A549 (cell line): ENCODE data around the gene HIGD1C. TPM values are rescaled to one million over a fixed set of nuclear protein-coding genes. Genes with fewer than 3 reads are reported as not detected.
"Not testable (repeated sequence)": the region's sequence is repeated elsewhere in the genome, so short reads cannot be mapped to it uniquely, and the experiment has no call there.

Source experiments
- ATAC-seq, 2 experiments: fragments of 200-7000 bp in 1 of 2; fragments of >200 bp in 1 of 2; cut with Nextera tagmentation in 1 of 2; cut with Tn5 transposase in 1 of 2; 3 replicates each; pipeline versions ENCODE4 v1.8.0 to v1.9.1; 2018 to 2020; ENCODE audit warnings: mild to moderate bottlenecking in 1 of 2, moderate library complexity in 1 of 2
- CTCF ChIA-PET: fragments of 300-600 bp; sonication (Branson Sonifier 250); formaldehyde crosslinking; extraction: SDS; loops from one replicate; lab custom pipeline; 2021; ENCODE audit warnings: antibody characterized with exemption, inconsistent platforms; lab: Yijun Ruan, JAX
- POLR2A ChIA-PET: fragments of 350-600 bp; formaldehyde crosslinking; extraction: SDS; loops from one replicate; lab custom pipeline; 2021; ENCODE audit warnings: antibody characterized with exemption, inconsistent platforms; lab: Yijun Ruan, JAX
- DNase-seq, 2 experiments: peaks; one replicate each; pipeline versions ENCODE4 v3.0.0 to v3.0.0-alpha.2; 2011 to 2016; ENCODE audit warnings: low read depth in 1 of 2, low spot score in 1 of 2
- FAIRE-seq: peaks from 2 replicates; lab custom pipeline; 2011; peaks lifted over from hg19 to GRCh38; lab: Jason Lieb, UNC
- H3K27ac ChIP-seq, 2 experiments: fragments of >200 bp; sonication (Bioruptor Twin); formaldehyde crosslinking; 3 replicates each; pipeline ENCODE4 v1.5.1; 2016 to 2017
- H3K4me1 ChIP-seq: fragments of >200 bp; sonication (Bioruptor Twin); formaldehyde crosslinking; 3 replicates; pipeline ENCODE4 v1.6.1; 2016
- H3K4me2 ChIP-seq: fragments of >200 bp; sonication (Bioruptor Twin); formaldehyde crosslinking; 3 replicates; pipeline ENCODE4 v1.6.1; 2016
- H3K4me3 ChIP-seq: fragments of >200 bp; sonication (Bioruptor Twin); formaldehyde crosslinking; 3 replicates; pipeline ENCODE4 v1.5.1; 2016
- H3K9me3 ChIP-seq: fragments of >200 bp; sonication (Bioruptor Twin); formaldehyde crosslinking; 3 replicates; pipeline ENCODE4 v1.6.1; 2016
- CBX8 ChIP-seq: fragments of 200-600 bp; sonication (generic); IDR thresholded peaks from 2 replicates; pipeline ENCODE4 v1.6.1; 2016
- CEBPB ChIP-seq, 2 experiments: fragments of >200 bp in 1 of 2; sonication (Bioruptor Twin) in 1 of 2; formaldehyde crosslinking in 1 of 2; IDR thresholded peaks; 2 replicates each; pipeline ENCODE4 v1.6.1; 2012 to 2016
- CHD2 ChIP-seq: fragments of 150-350 bp; IDR thresholded peaks from 2 replicates; pipeline ENCODE4 v1.6.1; 2014; ENCODE audit warnings: low read length; ENCODE audit not compliant: partially characterized antibody
- CTCF ChIP-seq: fragments of >200 bp; sonication (Bioruptor Twin); formaldehyde crosslinking; IDR thresholded peaks from 3 replicates; pipeline ENCODE4 v1.5.1; 2016
- ELK1 ChIP-seq: fragments of 150-350 bp; IDR thresholded peaks from 2 replicates; pipeline ENCODE4 v1.6.1; 2014; ENCODE audit warnings: low read depth, mild to moderate bottlenecking, low read length
- FOSB ChIP-seq: fragments of 250-450 bp; sonication (Bioruptor Pico); IDR thresholded peaks from 2 replicates; pipeline ENCODE4 v1.5.0; 2020; ENCODE audit warnings: mild to moderate bottlenecking, moderate library complexity
- FOSL2 ChIP-seq, 2 experiments: fragments of 450-650 bp in 1 of 2; fragments of >200 bp in 1 of 2; sonication (Bioruptor Twin) in 1 of 2; formaldehyde crosslinking; IDR thresholded peaks; 2 replicates each; pipeline versions ENCODE4 v1.5.0 to v1.6.1; 2016 to 2020; ENCODE audit warnings: mild to moderate bottlenecking in 1 of 2, moderate library complexity in 1 of 2
- HEYL ChIP-seq: fragments of 250-450 bp; sonication (Bioruptor Pico); IDR thresholded peaks from 2 replicates; pipeline ENCODE4 v1.8.0; 2021; ENCODE audit warnings: mild to moderate bottlenecking, moderate library complexity
- JUN ChIP-seq, 2 experiments: fragments of >200 bp; sonication (Bioruptor Twin); formaldehyde crosslinking; IDR thresholded peaks; 2 replicates in 1 of 2; 3 replicates in 1 of 2; pipeline ENCODE4 v1.6.1; 2016 to 2017
- KDM1A ChIP-seq: fragments of 200-600 bp; sonication (generic); IDR thresholded peaks from 2 replicates; pipeline ENCODE4 v1.6.1; 2016; ENCODE audit warnings: low read depth, mild to moderate bottlenecking
- MYC ChIP-seq: IDR thresholded peaks from 2 replicates; pipeline ENCODE4 v1.6.1; 2012; ENCODE audit warnings: mild to moderate bottlenecking, inconsistent platforms, low read length, improper control_type of control experiment, borderline replicate concordance
- NFE2L2 ChIP-seq: fragments of 150-350 bp; conservative IDR thresholded peaks from 2 replicates; pipeline ENCODE4 v1.6.1; 2014; ENCODE audit warnings: low read length
- NPAS2 ChIP-seq: fragments of 250-450 bp; sonication (Bioruptor Pico); IDR thresholded peaks from 2 replicates; pipeline ENCODE4 v1.8.0; 2022; ENCODE audit warnings: mild to moderate bottlenecking, moderate library complexity, borderline replicate concordance
- NR3C1 ChIP-seq: fragments of >200 bp; sonication (Bioruptor Twin); formaldehyde crosslinking; IDR thresholded peaks from 3 replicates; pipeline ENCODE4 v1.6.1; 2017
- POLR2A ChIP-seq: IDR thresholded peaks from 2 replicates; pipeline ENCODE4 v1.6.1; 2012; ENCODE audit warnings: mild to moderate bottlenecking, low read length
- POLR2AphosphoS2 ChIP-seq: conservative IDR thresholded peaks from 2 replicates; pipeline ENCODE4 v1.6.1; 2012; ENCODE audit warnings: low read length, improper control_type of control experiment, inconsistent platforms
- RFX5 ChIP-seq: fragments of 450-650 bp; IDR thresholded peaks from 2 replicates; pipeline ENCODE4 v1.7.1; 2014; ENCODE audit warnings: antibody characterized with exemption, mild to moderate bottlenecking, moderate library complexity
- RNF2 ChIP-seq: fragments of 200-600 bp; sonication (generic); IDR thresholded peaks from 2 replicates; pipeline ENCODE4 v1.6.1; 2016; ENCODE audit warnings: low read depth, mild to moderate bottlenecking, antibody characterized with exemption, moderate library complexity, borderline replicate concordance
- TFCP2L1 ChIP-seq: fragments of 250-450 bp; sonication (Bioruptor Pico); IDR thresholded peaks from 2 replicates; pipeline ENCODE4 v1.5.0; 2021; ENCODE audit warnings: mild to moderate bottlenecking
- USF2 ChIP-seq: fragments of 450-650 bp; IDR thresholded peaks from 2 replicates; pipeline ENCODE4 v1.6.1; 2014; ENCODE audit warnings: antibody characterized with exemption
- ZC3H11A ChIP-seq: fragments of 450-650 bp; IDR thresholded peaks from 2 replicates; pipeline ENCODE4 v1.6.1; 2014; ENCODE audit warnings: antibody characterized with exemption, mild to moderate bottlenecking
- ZFP36 ChIP-seq: fragments of 450-650 bp; IDR thresholded peaks from 2 replicates; pipeline ENCODE4 v1.6.1; 2014; ENCODE audit warnings: borderline replicate concordance; ENCODE audit not compliant: partially characterized antibody
- WGBS: methylation state at CpG from one replicate; pipeline ENCODE4 v1.1.6; 2017; ENCODE audit errors: missing lambda C conversion rate; 5-methylcytosine and 5-hydroxymethylcytosine counted together
- polyA minus RNA-seq: library from RNA; depleted of rRNA, polyadenylated mRNA; stranded (reverse); fragments of >200 nt; gene quantifications from 2 replicates; pipeline ENCODE4 v1.2.3, GENCODE V29; 2011; rRNA and poly(A)+ RNA removed
- polyA plus RNA-seq, 4 experiments: library from polyadenylated mRNA; depleted of rRNA in 3 of 4; stranded (reverse); fragments of >200 nt; fragmentation: RNase III in 1 of 4; extraction: RNeasy Plus Mini Kit Qiagen cat#74134 plus additional on column Dnase treatment in 1 of 4; gene quantifications; 2 replicates in 3 of 4; 3 replicates in 1 of 4; pipeline ENCODE4 v1.2.3, GENCODE V29; 2011 to 2017

Gene HIGD1C
- polyA plus RNA-seq (2011; rRNA removed) (not detected in 2 replicates), polyA plus RNA-seq (2017; fragmentation: RNase III; extraction: RNeasy Plus Mini Kit Qiagen cat#74134 plus additional on column Dnase treatment) (not detected in 3 replicates), polyA minus RNA-seq (not detected in 2 replicates)
- polyA plus RNA-seq (2012; cell fraction: cytosol; rRNA removed), result not detected in 2 replicates
- polyA plus RNA-seq (2012; cell fraction: nucleus; rRNA removed), result not detected in 2 replicates

DNA sequence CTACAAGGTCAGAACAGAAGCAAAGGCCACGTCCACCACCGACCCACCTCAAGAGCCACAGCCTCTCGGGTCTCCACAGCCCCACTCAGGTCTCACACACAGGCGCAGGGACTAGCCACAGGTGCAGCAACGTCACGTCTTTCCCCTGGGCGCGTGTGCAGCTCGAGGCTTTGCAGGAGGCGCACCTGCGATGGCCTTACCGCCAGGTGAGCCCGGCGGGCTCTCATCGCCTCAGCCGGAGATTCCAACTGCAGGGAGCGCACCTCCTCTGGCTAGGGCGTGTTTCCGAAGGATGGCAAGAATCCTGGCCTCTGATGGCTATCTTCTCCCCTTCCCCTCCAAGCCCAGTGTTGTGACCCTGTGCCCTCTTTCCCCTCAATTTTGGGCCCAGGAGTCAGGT, at the start of gene HIGD1C:
HIGD1C (plus strand) TSS at position 35 of the 400 bp plus-strand sequence. CDS start 1,455 bp downstream, outside the sequence.
- ChIA-PET POLR2A (no interaction called here), CTCF (no interaction called here)
- TF ChIP-seq HEYL (CRISPR knock-in tag), result no peak
- no peak for TF ChIP-seq ZC3H11A
- no peak for TF ChIP-seq POLR2AphosphoS2
- TF ChIP-seq TFCP2L1, result no peak
- TF ChIP-seq FOSL2 (IDR thresholded peaks at IDR 0.05), result no peak
- TF ChIP-seq FOSL2 (CRISPR knock-in tag; IDR thresholded peaks at IDR 0.05), result no peak
- TF ChIP-seq USF2, result no peak
- no peak for TF ChIP-seq CHD2
- TF ChIP-seq JUN (IDR thresholded peaks at IDR 0.05), result no peak
- TF ChIP-seq CEBPB (IDR thresholded peaks at IDR 0.05), result no peak
- TF ChIP-seq ZFP36, result no peak
- TF ChIP-seq NPAS2, result no peak
- TF ChIP-seq KDM1A, result no peak
- Histone ChIP-seq H3K27ac (no peak within 1 kb of the TSS), H3K4me3 (no peak within 1 kb of the TSS), H3K4me2 (no peak within 1 kb of the TSS), H3K4me1 (no peaks in the 10 kb centered on the region), H3K9me3 (no peaks in the 10 kb centered on the region)
- no peak for FAIRE-seq
- 94% methylated on average over 17 of the region's 19 CpGs for WGBS
- no peak for DNase-seq
- ATAC-seq, result no peak; a peak in 2 of 6 replicates

GRCh38 chr12:50908479-50908878, 43.9 kb upstream of the HIGD1C start:
- H3K4me2 ChIP-seq, FAIRE-seq, H3K4me3 ChIP-seq, POLR2A ChIA-PET, H3K9me3 ChIP-seq, DNase-seq, H3K4me1 ChIP-seq, H3K27ac ChIP-seq, ATAC-seq: not testable (repeated sequence)
- CTCF ChIA-PET, result interaction anchor here (0.6 kb wide), 1 partner anchor 53 kb away, joined by 3 read pairs; no protein-coding TSS in a partner anchor
- 54% methylated on average over 5 of the region's 5 CpGs for WGBS

- POLR2A ChIA-PET, CTCF ChIA-PET, ATAC-seq, H3K4me1 ChIP-seq, FAIRE-seq, H3K27ac ChIP-seq, H3K9me3 ChIP-seq, H3K4me2 ChIP-seq, H3K4me3 ChIP-seq, DNase-seq: not testable (repeated sequence)
- 36% methylated on average over 6 of the region's 6 CpGs for WGBS
These were observed 40.0 kb upstream of the HIGD1C start for GRCh38 chr12:50912361-50912760.

DNA sequence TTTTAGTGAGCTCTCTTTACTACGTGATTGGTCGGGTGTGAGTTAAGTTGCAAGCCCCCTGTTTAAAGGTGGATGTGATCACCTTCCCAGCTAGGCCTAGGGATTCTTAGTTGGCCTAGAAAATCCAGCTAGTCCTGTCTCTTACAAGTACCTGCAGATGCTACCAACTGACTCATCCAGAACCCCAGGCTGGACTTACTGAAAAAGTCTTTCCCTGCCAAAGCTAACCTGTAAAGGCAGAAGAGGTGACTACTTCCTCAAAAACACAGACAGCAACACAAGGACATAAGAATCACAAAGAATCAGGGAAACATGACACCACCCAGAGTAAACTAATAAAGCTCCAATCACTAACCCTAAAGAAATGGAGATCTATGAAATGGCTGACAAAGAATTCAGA, 39.1 kb upstream of the HIGD1C start:
- ChIA-PET CTCF (interaction anchor here (0.8 to 1.4 kb wide), 4 partner anchors 12 to 149 kb away, joined by 3 to 4 read pairs (median 3); a partner anchor contains a TSS), POLR2A (no interaction called here)
- no peak overlapping the region for H3K4me3 ChIP-seq
- 61% methylated on average over 2 of the region's 2 CpGs for WGBS
- TF ChIP-seq RNF2 (no peak), CBX8 (no peak), NFE2L2 (no peak), KDM1A (no peak), RFX5 (no peak), ELK1 (no peak), FOSB (CRISPR knock-in tag) (no peak), NR3C1 (no peak), POLR2A (no peak), MYC (no peak), CHD2 (no peak), CTCF (no peak), JUN (IDR thresholded peaks at IDR 0.05) (no peak)
- no peak overlapping the region for H3K4me2 ChIP-seq
- ATAC-seq (no peak), FAIRE-seq (no peak), DNase-seq (no peak)
- no peak overlapping the region for H3K27ac ChIP-seq
- no peaks in the 10 kb centered on the region for H3K4me1 ChIP-seq
- H3K9me3 ChIP-seq, result no peaks in the 10 kb centered on the region
